Keratinocyte (primary cell): ENCODE results near the gene SQSTM1.

Experiments
- CTCF ChIP-seq, 3 experiments: IDR thresholded peaks in 1 of 3; conservative IDR thresholded peaks in 1 of 3; optimal IDR thresholded peaks in 1 of 3; 2 replicates in 2 of 3; 3 replicates in 1 of 3; pipeline versions ENCODE3 to v1.5.1; 2011; ENCODE audit warnings: low read length in 3 of 3, mild to moderate bottlenecking in 3 of 3, moderate library complexity in 2 of 3, control low read depth in 1 of 3, inconsistent platforms in 1 of 3; ENCODE audit not compliant: insufficient read depth in 2 of 3; ENCODE audit errors: extremely low read depth in 1 of 3
- EZH2 ChIP-seq: IDR thresholded peaks from one replicate; pipeline ENCODE4 v1.6.1; 2012; ENCODE audit warnings: inconsistent platforms, mild to moderate bottlenecking, low read length, moderate library complexity

GRCh38 chr5:179836225-179837019 lies 15.7 kb downstream of the SQSTM1 start:
- TF ChIP-seq CTCF (optimal IDR thresholded peaks at IDR 0.05 in 1 of 3, IDR thresholded peaks at IDR 0.05 in 1 of 3, conservative IDR thresholded peaks at IDR 0.05 in 1 of 3; ENCODE audit: extremely low read depth in 1 of 3, insufficient read depth in 2 of 3, low read length in 3 of 3) (no peak), EZH2 (no peak)
